K562 (cell line): ENCODE data around the gene KAT14. TPM values are rescaled to one million over a fixed set of nuclear protein-coding genes. Genes with fewer than 3 reads are reported as not detected.

Experiments used
- ADNP ChIP-seq: fragments of 200-800 bp; sonication (Bioruptor generic); IDR thresholded peaks from 2 replicates; pipeline ENCODE4 v1.6.1; 2016; ENCODE audit warnings: missing genetic modification characterization, missing compliant biosample characterization
- MEF2A ChIP-seq: IDR thresholded peaks from 2 replicates; pipeline ENCODE4 v1.6.1; 2011; ENCODE audit warnings: low read depth, mild to moderate bottlenecking, low read length, moderate library complexity; ENCODE audit not compliant: control insufficient read depth
- NONO ChIP-seq, 2 experiments: fragments of 200-400 bp in 1 of 2; fragments of 450-650 bp in 1 of 2; formaldehyde crosslinking in 1 of 2; IDR thresholded peaks; 2 replicates each; pipeline ENCODE4 v1.6.1; 2017; ENCODE audit warnings: low read depth in 2 of 2, mild to moderate bottlenecking in 2 of 2, moderate library complexity in 2 of 2, low read length in 1 of 2
- TARDBP ChIP-seq: fragments of 450-650 bp; IDR thresholded peaks from 2 replicates; pipeline ENCODE4 v1.6.1; 2016
- TCFL5 ChIP-seq: fragments of 250-450 bp; sonication (Bioruptor Pico); conservative IDR thresholded peaks from 2 replicates; pipeline ENCODE4 v1.6.1; 2021; ENCODE audit warnings: mild to moderate bottlenecking, moderate library complexity, matching md5 sums
- TFAM ChIP-seq: fragments of 250-450 bp; sonication (Bioruptor Pico); conservative IDR thresholded peaks from 2 replicates; pipeline ENCODE4 v1.5.0; 2021; ENCODE audit warnings: mild to moderate bottlenecking, moderate library complexity
- ZNF589 ChIP-seq: fragments of 200-800 bp; sonication (Bioruptor generic); IDR thresholded peaks from 2 replicates; pipeline ENCODE4 v1.6.1; 2016; ENCODE audit warnings: low read depth, missing genetic modification characterization, missing compliant biosample characterization
- ZNF668 ChIP-seq: fragments of 250-450 bp; sonication (Bioruptor Pico); IDR thresholded peaks from 2 replicates; pipeline ENCODE4 v1.8.0; 2022; ENCODE audit warnings: mild to moderate bottlenecking, inconsistent platforms
- polyA plus RNA-seq, 8 experiments: library from polyadenylated mRNA; depleted of rRNA in 4 of 8; stranded (reverse) in 5 of 8; unstranded in 3 of 8; fragments of >200 nt; fragmentation: Nextera tagmentation in 2 of 8; fragmentation: Illumina TruSeq in 1 of 8; extraction: Ambion mirVana in 2 of 8; extraction: Trizol in 1 of 8; gene quantifications; 2 replicates each; pipeline versions ENCODE4 v1.2.1 to v1.2.3, GENCODE V29; 2011 to 2014; ENCODE audit warnings: inconsistent platforms in 1 of 8, missing spikeins in 1 of 8
- total RNA-seq, 7 experiments: library from RNA; depleted of rRNA in 6 of 7; stranded (reverse); fragments of >200 nt in 6 of 7; fragmentation: Illumina TruSeq in 2 of 7; extraction: Trizol in 2 of 7; gene quantifications; 2 replicates each; pipeline versions ENCODE4 v1.2.1 to v1.2.3, GENCODE V29; 2011 to 2021; ENCODE audit warnings: low replicate concordance in 1 of 7
- TF ChIP-seq, protein P1 (sequence below): sonication (generic); formaldehyde crosslinking; IDR thresholded peaks from 2 replicates; pipeline ENCODE4 v1.8.0; 2022; ENCODE audit warnings: mild to moderate bottlenecking, missing genetic modification reagents

KAT14 gene
- total and polyA plus RNA-seq, 9 of the 15 experiments (the other 6 are each of a cell fraction or from before 2014, with no cell fraction given), result 1.7 to 7.2 (median 5.6) TPM

DNA sequence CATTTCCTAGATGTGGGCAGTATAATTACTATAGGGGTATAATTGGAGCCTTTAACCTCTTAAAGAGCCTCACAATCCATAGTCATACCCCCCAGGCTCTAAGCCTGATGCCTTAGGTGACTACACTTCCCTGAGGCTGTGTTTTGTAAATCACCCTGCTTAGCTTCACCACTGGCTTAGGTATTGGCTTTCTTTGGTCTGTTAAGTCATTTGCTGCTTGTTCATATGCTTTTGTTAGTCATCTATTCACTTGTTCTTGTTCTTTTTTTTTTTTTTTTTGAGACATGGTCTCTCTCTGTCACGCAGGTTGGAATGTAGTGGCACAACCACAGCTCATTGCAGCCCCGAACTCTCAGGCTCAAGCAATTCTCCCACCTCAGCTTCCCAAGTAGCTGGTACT is 26.7 kb downstream of the KAT14 start (continued):
- no peak for TF ChIP-seq NONO (IDR thresholded peaks at IDR 0.05; ENCODE audit: low read depth in 2 of 2, low read length in 1 of 2)
- no peak for TF ChIP-seq ADNP (tag)
- TF ChIP-seq ZNF668 (CRISPR knock-in tag), result no peak
- TF ChIP-seq, protein P1, sequence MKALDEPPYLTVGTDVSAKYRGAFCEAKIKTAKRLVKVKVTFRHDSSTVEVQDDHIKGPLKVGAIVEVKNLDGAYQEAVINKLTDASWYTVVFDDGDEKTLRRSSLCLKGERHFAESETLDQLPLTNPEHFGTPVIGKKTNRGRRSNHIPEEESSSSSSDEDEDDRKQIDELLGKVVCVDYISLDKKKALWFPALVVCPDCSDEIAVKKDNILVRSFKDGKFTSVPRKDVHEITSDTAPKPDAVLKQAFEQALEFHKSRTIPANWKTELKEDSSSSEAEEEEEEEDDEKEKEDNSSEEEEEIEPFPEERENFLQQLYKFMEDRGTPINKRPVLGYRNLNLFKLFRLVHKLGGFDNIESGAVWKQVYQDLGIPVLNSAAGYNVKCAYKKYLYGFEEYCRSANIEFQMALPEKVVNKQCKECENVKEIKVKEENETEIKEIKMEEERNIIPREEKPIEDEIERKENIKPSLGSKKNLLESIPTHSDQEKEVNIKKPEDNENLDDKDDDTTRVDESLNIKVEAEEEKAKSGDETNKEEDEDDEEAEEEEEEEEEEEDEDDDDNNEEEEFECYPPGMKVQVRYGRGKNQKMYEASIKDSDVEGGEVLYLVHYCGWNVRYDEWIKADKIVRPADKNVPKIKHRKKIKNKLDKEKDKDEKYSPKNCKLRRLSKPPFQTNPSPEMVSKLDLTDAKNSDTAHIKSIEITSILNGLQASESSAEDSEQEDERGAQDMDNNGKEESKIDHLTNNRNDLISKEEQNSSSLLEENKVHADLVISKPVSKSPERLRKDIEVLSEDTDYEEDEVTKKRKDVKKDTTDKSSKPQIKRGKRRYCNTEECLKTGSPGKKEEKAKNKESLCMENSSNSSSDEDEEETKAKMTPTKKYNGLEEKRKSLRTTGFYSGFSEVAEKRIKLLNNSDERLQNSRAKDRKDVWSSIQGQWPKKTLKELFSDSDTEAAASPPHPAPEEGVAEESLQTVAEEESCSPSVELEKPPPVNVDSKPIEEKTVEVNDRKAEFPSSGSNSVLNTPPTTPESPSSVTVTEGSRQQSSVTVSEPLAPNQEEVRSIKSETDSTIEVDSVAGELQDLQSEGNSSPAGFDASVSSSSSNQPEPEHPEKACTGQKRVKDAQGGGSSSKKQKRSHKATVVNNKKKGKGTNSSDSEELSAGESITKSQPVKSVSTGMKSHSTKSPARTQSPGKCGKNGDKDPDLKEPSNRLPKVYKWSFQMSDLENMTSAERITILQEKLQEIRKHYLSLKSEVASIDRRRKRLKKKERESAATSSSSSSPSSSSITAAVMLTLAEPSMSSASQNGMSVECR, result no peak
- no peak for TF ChIP-seq MEF2A
- no peak for TF ChIP-seq TARDBP
- no peak for TF ChIP-seq TCFL5 (CRISPR knock-in tag)
- no peak for TF ChIP-seq TFAM
- no peak for TF ChIP-seq ZNF589 (CRISPR knock-in tag)
